ENCODE results near the gene FGFRL1.

The FGFRL1 gene

DNA sequence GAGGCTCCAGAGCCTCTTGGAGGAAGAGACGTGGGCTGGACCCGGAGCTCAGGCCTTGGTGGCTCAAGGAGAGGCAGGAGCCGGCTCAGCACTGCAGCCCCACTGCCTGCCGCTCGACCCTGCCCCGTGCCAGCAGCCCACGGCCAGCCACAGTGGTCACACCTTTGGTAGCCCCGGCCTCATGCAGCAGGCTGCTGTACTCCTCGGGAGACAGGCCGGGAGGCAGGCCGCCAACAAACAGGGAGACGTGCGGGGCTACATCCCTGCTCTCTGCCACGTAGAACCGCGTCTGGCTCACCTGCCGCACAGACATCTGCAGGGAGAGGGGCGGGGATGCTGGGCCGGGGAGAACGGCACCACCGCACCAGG, 45.7 kb upstream of the FGFRL1 start:
- H3K4me3 ChIP-seq (ENCODE audit: control insufficient read depth, low read depth, low read length), result no peak overlapping the region
- TF ChIP-seq, protein P1, sequence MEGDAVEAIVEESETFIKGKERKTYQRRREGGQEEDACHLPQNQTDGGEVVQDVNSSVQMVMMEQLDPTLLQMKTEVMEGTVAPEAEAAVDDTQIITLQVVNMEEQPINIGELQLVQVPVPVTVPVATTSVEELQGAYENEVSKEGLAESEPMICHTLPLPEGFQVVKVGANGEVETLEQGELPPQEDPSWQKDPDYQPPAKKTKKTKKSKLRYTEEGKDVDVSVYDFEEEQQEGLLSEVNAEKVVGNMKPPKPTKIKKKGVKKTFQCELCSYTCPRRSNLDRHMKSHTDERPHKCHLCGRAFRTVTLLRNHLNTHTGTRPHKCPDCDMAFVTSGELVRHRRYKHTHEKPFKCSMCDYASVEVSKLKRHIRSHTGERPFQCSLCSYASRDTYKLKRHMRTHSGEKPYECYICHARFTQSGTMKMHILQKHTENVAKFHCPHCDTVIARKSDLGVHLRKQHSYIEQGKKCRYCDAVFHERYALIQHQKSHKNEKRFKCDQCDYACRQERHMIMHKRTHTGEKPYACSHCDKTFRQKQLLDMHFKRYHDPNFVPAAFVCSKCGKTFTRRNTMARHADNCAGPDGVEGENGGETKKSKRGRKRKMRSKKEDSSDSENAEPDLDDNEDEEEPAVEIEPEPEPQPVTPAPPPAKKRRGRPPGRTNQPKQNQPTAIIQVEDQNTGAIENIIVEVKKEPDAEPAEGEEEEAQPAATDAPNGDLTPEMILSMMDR (conservative IDR thresholded peaks at IDR 0.05; ENCODE audit: control insufficient read depth, insufficient read depth, low read depth, low read length), result no peak
- no peak for DNase-seq (ENCODE audit: low read depth)

- no peak for DNase-seq (ENCODE audit: low read depth)
- TF ChIP-seq, protein P1 (conservative IDR thresholded peaks at IDR 0.05; ENCODE audit: control insufficient read depth, insufficient read depth, low read depth, low read length), result no peak
- H3K4me3 ChIP-seq (ENCODE audit: control insufficient read depth, low read depth, low read length), result no peak overlapping the region
Observed at GRCh38 chr4:966266-967112, 44.9 kb upstream of the FGFRL1 start.

DNA sequence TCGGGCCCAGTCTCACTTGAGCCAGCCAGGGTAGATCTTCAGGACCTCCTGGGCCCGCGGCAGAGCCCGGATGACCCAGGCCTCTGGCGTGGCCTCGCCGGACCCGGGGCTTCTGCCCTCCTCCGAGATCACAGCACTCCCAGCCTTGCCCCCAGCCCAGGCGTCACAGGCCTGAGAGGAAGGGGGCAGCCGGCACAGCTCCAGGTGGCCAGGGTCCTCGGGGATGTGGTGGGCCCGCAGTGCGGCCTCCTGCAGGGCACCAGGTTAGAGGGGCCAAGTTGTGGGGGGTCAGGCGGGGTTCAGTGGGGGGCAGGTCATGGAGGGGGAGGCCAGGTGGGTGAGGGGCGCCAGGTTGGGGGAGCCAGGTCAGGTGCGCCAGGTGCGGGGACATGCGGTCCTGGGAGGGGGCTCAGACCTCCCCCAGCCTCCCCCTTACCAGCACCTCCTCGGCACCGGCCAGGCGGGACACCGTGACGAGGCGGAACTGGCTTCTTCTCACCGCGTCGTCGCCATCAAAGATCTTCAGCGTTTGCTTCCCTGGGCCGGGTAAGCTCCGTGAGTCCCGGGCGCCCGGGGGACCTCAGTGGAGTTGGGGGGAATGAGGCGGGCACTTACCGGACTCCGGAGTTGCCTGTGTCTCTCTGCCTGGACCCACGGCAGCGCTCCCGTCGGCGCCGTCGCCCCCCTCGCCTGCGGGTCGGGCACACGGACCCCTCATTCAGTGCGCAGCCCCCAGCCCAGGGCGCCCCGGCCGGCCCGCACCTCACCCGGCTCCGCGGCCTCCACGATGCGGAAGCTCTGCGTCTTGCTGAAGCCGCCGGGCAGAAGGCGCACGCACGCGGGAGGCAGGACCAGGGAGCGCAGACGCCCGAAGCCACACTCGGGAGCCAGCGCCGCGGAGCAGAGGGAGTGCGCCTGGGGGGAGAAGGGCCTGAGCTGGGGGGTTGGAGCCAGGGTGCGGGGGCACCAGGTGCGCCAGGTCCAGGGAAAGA, 44.0 kb upstream of the FGFRL1 start:
- TF ChIP-seq, protein P1 (conservative IDR thresholded peaks at IDR 0.05; ENCODE audit: control insufficient read depth, insufficient read depth, low read depth, low read length), result no peak
- H3K4me3 ChIP-seq (ENCODE audit: control insufficient read depth, low read depth, low read length), result no peak overlapping the region
- no peak for DNase-seq (ENCODE audit: low read depth)

- TF ChIP-seq, protein P1 (conservative IDR thresholded peaks at IDR 0.05; ENCODE audit: control insufficient read depth, insufficient read depth, low read depth, low read length), result no peak
- DNase-seq (ENCODE audit: low read depth), result no peak
- H3K4me3 ChIP-seq (ENCODE audit: control insufficient read depth, low read depth, low read length), result no peak overlapping the region
Observed at GRCh38 chr4:968221-968620, 43.2 kb upstream of the FGFRL1 start.

- TF ChIP-seq, protein P1 (conservative IDR thresholded peaks at IDR 0.05; ENCODE audit: control insufficient read depth, insufficient read depth, low read depth, low read length), result no peak
- no peak overlapping the region for H3K4me3 ChIP-seq (ENCODE audit: control insufficient read depth, low read depth, low read length)
- no peak for DNase-seq (ENCODE audit: low read depth)
Observed at GRCh38 chr4:968621-969394, 42.6 kb upstream of the FGFRL1 start.
